GM10266 (cell line): ENCODE results near the gene IGSF6.
A peak's percentile ranks its signal among the peaks of the same experiment; 100 is the strongest.
"Not testable (repeated sequence)": the region's sequence is repeated elsewhere in the genome, so short reads cannot be mapped to it uniquely, and the experiment has no call there.

Experiments
- DNase-seq: peaks from one replicate; pipeline ENCODE4 v3.0.0; 2012; ENCODE audit errors: extremely low spot score
- TF ChIP-seq, protein P1 (sequence below): IDR thresholded peaks from 2 replicates; pipeline ENCODE4 v1.5.1; 2012; ENCODE audit warnings: mild to moderate bottlenecking, low read depth; ENCODE audit not compliant: control insufficient read depth, insufficient read depth; ENCODE audit errors: missing control alignments

The IGSF6 gene

DNA sequence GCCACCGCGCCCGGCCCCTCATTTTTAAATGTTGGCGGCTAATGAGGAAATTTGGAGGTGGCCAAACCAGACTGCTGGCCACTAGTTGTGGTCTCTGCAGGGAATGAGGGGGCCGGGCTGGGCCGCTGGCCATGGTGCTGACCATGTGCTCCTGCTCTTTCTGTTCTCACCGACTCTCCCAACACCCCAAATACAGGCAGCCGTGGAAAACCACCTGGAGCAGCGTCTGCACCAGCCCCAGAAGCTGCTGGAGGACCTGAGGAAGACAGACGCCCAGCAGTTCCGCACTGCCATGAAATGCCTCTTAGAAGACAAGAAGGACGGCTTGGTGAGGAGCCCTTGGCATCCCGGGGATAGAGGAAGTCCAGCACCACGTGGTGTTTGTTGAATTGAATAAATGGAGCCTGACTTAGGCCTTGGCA is 32.6 kb upstream of the IGSF6 start:
- TF ChIP-seq, protein P1, sequence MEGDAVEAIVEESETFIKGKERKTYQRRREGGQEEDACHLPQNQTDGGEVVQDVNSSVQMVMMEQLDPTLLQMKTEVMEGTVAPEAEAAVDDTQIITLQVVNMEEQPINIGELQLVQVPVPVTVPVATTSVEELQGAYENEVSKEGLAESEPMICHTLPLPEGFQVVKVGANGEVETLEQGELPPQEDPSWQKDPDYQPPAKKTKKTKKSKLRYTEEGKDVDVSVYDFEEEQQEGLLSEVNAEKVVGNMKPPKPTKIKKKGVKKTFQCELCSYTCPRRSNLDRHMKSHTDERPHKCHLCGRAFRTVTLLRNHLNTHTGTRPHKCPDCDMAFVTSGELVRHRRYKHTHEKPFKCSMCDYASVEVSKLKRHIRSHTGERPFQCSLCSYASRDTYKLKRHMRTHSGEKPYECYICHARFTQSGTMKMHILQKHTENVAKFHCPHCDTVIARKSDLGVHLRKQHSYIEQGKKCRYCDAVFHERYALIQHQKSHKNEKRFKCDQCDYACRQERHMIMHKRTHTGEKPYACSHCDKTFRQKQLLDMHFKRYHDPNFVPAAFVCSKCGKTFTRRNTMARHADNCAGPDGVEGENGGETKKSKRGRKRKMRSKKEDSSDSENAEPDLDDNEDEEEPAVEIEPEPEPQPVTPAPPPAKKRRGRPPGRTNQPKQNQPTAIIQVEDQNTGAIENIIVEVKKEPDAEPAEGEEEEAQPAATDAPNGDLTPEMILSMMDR: no peak
- no peak for DNase-seq

DNA sequence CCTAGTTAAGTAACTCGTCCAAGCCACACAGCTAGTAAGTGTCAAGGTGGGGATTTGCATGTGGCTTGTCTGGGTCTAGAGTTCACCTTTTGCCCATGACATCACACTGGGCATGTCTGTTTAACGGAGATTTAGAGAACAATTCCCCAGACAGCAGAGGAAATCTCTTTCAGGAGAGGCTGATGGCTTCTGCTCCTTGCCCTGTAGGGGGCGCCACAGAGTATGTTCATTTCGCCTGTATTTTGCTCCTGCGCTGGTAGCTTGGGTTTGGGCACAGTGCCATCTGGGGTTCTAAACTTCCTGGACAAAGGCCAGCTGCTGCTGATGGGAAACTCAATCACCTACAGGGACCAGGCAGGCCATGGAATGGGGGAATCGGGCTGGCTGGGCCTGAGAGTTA is 31.8 kb upstream of the IGSF6 start:
- DNase-seq: no peak
- TF ChIP-seq, protein P1: peak; percentile 36

DNA sequence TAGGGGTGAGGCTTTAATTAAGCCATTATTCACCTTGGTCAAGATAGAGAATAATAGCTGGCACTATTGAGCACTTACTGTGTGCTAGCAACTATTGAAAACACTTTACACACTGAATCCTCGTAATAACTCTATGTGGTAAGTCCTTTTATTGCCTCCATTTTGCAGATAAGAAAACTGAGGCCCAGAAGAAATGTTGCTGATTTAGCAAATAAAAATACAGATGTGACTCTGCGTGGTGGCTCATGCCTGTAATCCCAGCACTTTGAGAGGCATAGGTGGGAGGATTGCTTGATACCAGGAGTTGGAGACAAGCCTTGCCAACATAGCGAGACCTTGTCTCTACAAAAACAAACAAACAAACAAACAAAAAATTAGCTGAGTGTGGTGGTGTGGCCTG is 30.8 kb upstream of the IGSF6 start:
- DNase-seq: no peak
- TF ChIP-seq, protein P1: no peak

DNA sequence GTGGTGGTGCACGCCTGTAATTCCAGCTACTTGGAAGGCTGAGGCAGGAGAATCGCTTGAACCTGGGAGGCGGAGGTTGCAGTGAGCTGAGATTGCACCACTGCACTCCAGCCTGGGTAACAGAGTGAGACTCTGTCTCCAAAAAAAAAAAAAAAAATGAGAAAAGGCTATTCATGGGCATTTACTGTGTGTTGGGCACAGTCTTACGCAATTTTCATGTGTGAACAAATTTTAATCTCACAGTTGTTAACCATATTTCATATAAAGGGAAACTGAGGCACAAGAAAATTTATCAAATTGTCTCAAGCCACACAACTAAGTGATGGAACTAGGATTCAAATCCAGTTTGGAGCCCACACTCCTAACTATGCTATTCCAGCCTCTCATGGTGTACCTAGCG is 28.3 kb upstream of the IGSF6 start:
- DNase-seq: not testable (repeated sequence)

DNA sequence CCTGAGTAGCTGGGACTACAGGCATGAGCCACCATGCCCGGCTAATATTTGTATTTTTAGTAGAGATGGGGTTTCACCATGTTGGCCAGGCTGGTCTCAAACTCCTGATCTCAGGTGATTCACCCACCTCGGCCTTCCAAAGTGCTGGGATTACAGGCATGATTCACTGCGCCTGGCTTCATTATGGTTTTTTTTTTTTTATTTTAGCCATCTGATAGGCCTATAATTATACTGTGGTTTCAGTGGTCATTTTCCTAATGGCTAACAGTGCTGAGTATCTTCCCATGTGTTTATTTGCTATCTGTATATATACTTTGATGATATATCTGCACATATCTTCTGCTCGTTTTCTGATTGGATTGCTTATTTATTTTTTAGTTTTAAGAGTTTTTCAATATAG is 22.0 kb upstream of the IGSF6 start:
- not testable (repeated sequence) for DNase-seq

DNA sequence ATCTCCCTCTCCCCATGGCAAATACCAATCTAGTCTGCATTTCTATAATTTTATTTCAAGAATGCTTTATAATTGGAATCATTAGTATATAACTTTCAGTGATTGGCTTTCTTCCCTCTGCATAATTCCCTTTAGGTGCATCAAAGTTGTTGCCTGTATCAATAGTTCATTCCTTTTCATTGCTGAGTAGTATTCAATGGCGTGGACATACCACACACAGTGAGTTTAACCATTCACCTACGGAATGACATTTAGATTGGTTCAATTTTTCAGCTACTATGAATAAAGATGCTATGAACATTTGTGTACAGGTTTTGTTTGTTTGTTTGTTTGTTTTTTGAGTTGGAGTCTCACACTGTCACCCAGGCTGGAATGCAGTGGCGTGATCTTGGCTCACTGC is 21.1 kb upstream of the IGSF6 start:
- DNase-seq: no peak
- TF ChIP-seq, protein P1: no peak

DNA sequence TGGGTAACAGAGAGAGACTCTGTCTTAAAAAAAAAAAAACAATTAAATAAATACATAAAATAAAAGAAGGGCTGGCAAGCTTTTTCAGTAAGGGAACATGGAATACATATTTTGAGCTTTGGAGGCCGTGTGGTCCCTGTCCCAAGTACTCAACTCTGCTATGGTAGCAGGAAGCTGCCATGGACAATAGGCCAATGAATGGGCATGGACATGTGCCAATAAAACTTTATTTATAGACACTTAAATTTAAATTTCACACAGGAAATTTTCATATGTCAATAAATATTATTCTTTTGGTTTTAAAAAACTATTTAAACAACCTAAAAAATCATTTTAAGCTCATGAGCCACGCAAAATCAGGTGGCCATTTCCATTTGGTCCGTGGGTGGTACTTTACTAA is 15.2 kb upstream of the IGSF6 start:
- TF ChIP-seq, protein P1: no peak
- DNase-seq: no peak

DNA sequence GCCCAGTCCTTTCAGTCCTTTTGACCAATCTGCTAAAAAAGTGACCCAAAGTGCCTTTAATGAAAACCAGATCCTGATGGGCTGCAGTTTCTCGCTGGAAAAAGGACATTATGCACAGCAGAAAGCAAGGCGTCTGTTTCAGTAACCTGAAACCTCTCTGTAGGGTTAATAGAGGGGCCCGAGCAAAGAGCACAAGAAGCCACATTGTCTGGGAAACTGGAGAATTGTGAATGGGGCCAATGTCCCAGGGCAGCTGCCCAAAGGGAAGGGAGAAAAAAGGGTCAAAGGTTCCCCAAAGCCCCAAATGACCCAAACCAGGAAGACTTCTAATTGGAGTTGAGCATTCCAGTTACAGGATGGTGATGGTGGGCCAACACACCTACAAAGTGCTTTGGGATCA is 14.4 kb upstream of the IGSF6 start:
- TF ChIP-seq, protein P1: no peak
- DNase-seq: no peak

DNA sequence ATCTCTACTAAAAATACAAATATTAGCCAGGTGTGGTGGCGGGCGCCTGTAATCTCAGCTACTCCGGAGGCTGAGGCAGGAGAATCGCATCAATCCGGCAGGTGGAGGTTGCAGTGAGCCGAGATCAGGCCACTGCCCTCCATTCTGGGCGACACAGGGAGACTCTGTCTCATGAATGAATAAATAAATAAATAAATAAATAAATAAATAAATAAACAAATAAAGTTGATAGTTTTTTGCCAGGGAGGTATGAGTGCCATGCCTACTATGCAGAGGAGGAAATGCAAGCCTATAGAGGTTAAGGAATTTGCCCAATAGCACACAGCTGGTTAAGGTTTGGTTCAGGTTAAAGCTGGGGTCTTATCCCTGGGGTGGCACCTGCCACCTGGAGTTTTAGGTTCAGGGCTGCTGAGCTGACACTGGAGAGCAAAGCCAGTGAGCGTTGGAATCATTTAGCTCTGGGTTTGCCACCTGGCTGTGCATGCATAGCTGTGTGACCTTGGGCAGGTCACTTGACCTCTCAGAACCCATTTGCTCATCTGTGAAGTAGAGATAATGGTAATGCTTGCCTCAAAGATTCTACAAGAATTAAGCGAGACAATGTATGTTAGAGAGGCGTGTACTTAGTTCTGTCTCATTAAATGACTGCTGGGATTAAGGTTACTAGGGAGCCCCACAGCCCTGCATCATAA is 12.5 kb upstream of the IGSF6 start:
- DNase-seq: no peak
- TF ChIP-seq, protein P1: no peak
